ENCODE data around the gene SYT6. TPM values are rescaled to one million over a fixed set of nuclear protein-coding genes. Genes with fewer than 3 reads are reported as not detected.

The SYT6 gene
- total RNA-seq, 1 experiment from 2014 or later: not detected

GRCh38 chr1:114157275-114157660, 3.6 kb upstream of the SYT6 start:
- in situ Hi-C loops (cut with HindIII; ENCODE audit: low pct_unique_long_range_greater_than_20kb, low sequenced_read_pairs): no loop called here

GRCh38 chr1:114156538-114157274, 3.0 kb upstream of the SYT6 start:
- in situ Hi-C loops (cut with HindIII; ENCODE audit: low pct_unique_long_range_greater_than_20kb, low sequenced_read_pairs): no loop called here
- no peak for DNase-seq (ENCODE audit: low read depth)

More at GRCh38 chr1:114157275-114157660, 3.6 kb upstream of the SYT6 start:
- DNase-seq (ENCODE audit: low read depth): no peak

- DNase-seq (ENCODE audit: low read depth): no peak
These were observed 2.0 kb upstream of the SYT6 start for GRCh38 chr1:114155706-114156105.

GRCh38 chr1:114154963-114155322, 1.3 kb upstream of the SYT6 start:
- in situ Hi-C loops (cut with HindIII; ENCODE audit: low pct_unique_long_range_greater_than_20kb, low sequenced_read_pairs): no loop called here
- no peak for DNase-seq (ENCODE audit: low read depth)

More at GRCh38 chr1:114155706-114156105, 2.0 kb upstream of the SYT6 start:
- in situ Hi-C loops (cut with HindIII; ENCODE audit: low pct_unique_long_range_greater_than_20kb, low sequenced_read_pairs): no loop called here

- DNase-seq (ENCODE audit: low read depth): no peak
- in situ Hi-C loops (cut with HindIII; ENCODE audit: low pct_unique_long_range_greater_than_20kb, low sequenced_read_pairs): no loop called here
These were observed 685 bp upstream of the SYT6 start for GRCh38 chr1:114154146-114154962.

GRCh38 chr1:114152508-114153260, 985 bp downstream of the SYT6 start:
- no peak for DNase-seq (ENCODE audit: low read depth)
- in situ Hi-C loops (cut with HindIII; ENCODE audit: low pct_unique_long_range_greater_than_20kb, low sequenced_read_pairs): no loop called here

GRCh38 chr1:114152089-114152507, 1.6 kb downstream of the SYT6 start:
- DNase-seq (ENCODE audit: low read depth): no peak
- in situ Hi-C loops (cut with HindIII; ENCODE audit: low pct_unique_long_range_greater_than_20kb, low sequenced_read_pairs): no loop called here

GRCh38 chr1:114150016-114150415, 3.7 kb downstream of the SYT6 start:
- DNase-seq (ENCODE audit: low read depth): no peak
- in situ Hi-C loops (cut with HindIII; ENCODE audit: low pct_unique_long_range_greater_than_20kb, low sequenced_read_pairs): no loop called here

GRCh38 chr1:114149211-114149610, 4.5 kb downstream of the SYT6 start:
- DNase-seq (ENCODE audit: low read depth): no peak
- in situ Hi-C loops (cut with HindIII; ENCODE audit: low pct_unique_long_range_greater_than_20kb, low sequenced_read_pairs): no loop called here

GRCh38 chr1:114145504-114146151, 8.0 kb downstream of the SYT6 start:
- in situ Hi-C loops (cut with HindIII; ENCODE audit: low pct_unique_long_range_greater_than_20kb, low sequenced_read_pairs): no loop called here
- DNase-seq (ENCODE audit: low read depth): no peak

- DNase-seq (ENCODE audit: low read depth): no peak
- in situ Hi-C loops (cut with HindIII; ENCODE audit: low pct_unique_long_range_greater_than_20kb, low sequenced_read_pairs): no loop called here
These were observed 9.7 kb downstream of the SYT6 start for GRCh38 chr1:114144016-114144415.

- DNase-seq (ENCODE audit: low read depth): no peak
- in situ Hi-C loops (cut with HindIII; ENCODE audit: low pct_unique_long_range_greater_than_20kb, low sequenced_read_pairs): no loop called here
These were observed 14.1 kb downstream of the SYT6 start for GRCh38 chr1:114139540-114139939.

GRCh38 chr1:114137497-114137896, 16.2 kb downstream of the SYT6 start:
- no peak for DNase-seq (ENCODE audit: low read depth)
- in situ Hi-C loops (cut with HindIII; ENCODE audit: low pct_unique_long_range_greater_than_20kb, low sequenced_read_pairs): no loop called here

GRCh38 chr1:114135786-114136185, 17.9 kb downstream of the SYT6 start:
- in situ Hi-C loops (cut with HindIII; ENCODE audit: low pct_unique_long_range_greater_than_20kb, low sequenced_read_pairs): no loop called here
- no peak for DNase-seq (ENCODE audit: low read depth)

GRCh38 chr1:114134518-114134917, 19.2 kb downstream of the SYT6 start:
- in situ Hi-C loops (cut with HindIII; ENCODE audit: low pct_unique_long_range_greater_than_20kb, low sequenced_read_pairs): no loop called here
- DNase-seq (ENCODE audit: low read depth): no peak

GRCh38 chr1:114133129-114133528, 20.5 kb downstream of the SYT6 start:
- no peak for DNase-seq (ENCODE audit: low read depth)
- in situ Hi-C loops (cut with HindIII; ENCODE audit: low pct_unique_long_range_greater_than_20kb, low sequenced_read_pairs): no loop called here

GRCh38 chr1:114131526-114132220, 22.0 kb downstream of the SYT6 start:
- no peak for DNase-seq (ENCODE audit: low read depth)
- in situ Hi-C loops (cut with HindIII; ENCODE audit: low pct_unique_long_range_greater_than_20kb, low sequenced_read_pairs): no loop called here

All from Caki2 (cell line).